ENCODE results near the gene DOHH.

GRCh38 chr19:3533033-3533432, 32.6 kb upstream of the DOHH start:
- TF ChIP-seq, protein P1, sequence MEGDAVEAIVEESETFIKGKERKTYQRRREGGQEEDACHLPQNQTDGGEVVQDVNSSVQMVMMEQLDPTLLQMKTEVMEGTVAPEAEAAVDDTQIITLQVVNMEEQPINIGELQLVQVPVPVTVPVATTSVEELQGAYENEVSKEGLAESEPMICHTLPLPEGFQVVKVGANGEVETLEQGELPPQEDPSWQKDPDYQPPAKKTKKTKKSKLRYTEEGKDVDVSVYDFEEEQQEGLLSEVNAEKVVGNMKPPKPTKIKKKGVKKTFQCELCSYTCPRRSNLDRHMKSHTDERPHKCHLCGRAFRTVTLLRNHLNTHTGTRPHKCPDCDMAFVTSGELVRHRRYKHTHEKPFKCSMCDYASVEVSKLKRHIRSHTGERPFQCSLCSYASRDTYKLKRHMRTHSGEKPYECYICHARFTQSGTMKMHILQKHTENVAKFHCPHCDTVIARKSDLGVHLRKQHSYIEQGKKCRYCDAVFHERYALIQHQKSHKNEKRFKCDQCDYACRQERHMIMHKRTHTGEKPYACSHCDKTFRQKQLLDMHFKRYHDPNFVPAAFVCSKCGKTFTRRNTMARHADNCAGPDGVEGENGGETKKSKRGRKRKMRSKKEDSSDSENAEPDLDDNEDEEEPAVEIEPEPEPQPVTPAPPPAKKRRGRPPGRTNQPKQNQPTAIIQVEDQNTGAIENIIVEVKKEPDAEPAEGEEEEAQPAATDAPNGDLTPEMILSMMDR (IDR thresholded peaks at IDR 0.05; ENCODE audit: low read length) = no peak
- no peak for TF ChIP-seq EZH2 (optimal IDR thresholded peaks at IDR 0.05; ENCODE audit: low read depth, low read length)
- TF ChIP-seq EZH2phosphoT487 (IDR thresholded peaks at IDR 0.05; ENCODE audit: low read length) = no peak

Measured in MM.1S (cell line).